Kasumi-1 (cell line): ENCODE data around the gene CRX.
"Not testable (repeated sequence)": the region's sequence is repeated elsewhere in the genome, so short reads cannot be mapped to it uniquely, and the experiment has no call there.

Experiments used
- DNase-seq, 2 experiments: peaks; one replicate each; lab custom pipeline; 2025; lab: John Stamatoyannopoulos, UW

Gene CRX

DNA sequence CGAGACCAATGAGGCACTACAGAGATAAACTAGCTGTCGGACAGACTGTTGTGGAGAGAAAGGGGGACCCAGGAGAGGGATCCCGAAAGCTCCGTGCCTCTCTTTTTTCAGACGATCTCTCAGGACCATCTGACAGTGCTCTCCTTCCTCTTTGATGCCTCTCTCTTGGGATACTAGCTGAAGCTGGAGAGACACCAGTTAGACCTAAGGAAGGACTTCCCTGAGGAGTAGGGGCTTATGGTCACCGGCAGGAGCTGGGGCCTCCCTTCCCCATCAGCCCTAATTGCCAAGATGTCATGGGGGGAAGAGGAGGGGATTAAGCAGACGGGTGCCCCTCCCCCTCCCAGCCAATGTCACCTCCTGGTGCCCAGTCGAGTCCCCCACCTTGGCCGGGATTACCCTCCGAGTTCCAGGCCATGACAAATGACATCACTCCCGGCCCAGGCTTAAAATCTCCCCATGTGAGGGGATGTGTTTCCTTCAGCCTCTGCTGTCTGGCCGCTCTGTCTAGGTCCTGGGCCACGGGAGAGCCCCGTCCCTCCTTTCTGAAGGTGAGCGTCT, at the start of gene CRX:
Gene CRX, plus strand, starts transcription at position 478 of the 561 bp plus-strand sequence. CDS start 12,507 bp downstream, outside the sequence.
- DNase-seq: no peak

DNA sequence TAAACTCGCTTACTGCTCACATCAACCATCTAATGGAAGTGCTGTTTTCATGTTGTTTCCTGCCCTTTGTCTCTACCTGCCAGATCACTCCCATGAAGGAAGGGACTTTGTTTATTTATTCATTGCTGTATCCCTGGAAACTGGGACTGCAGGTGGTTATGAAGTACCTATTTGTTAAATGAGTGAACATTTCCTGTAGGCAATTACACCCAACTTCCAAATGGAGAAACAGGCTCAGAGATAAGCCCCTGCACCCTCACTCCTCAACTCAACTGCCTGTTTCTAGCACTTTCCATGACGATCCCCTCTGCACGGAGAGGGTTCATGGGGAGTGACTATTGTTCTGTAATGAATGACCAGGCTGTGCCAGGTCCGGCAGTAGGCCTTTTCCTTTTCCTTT, 45.2 kb upstream of the CRX start:
- no peak for DNase-seq

DNA sequence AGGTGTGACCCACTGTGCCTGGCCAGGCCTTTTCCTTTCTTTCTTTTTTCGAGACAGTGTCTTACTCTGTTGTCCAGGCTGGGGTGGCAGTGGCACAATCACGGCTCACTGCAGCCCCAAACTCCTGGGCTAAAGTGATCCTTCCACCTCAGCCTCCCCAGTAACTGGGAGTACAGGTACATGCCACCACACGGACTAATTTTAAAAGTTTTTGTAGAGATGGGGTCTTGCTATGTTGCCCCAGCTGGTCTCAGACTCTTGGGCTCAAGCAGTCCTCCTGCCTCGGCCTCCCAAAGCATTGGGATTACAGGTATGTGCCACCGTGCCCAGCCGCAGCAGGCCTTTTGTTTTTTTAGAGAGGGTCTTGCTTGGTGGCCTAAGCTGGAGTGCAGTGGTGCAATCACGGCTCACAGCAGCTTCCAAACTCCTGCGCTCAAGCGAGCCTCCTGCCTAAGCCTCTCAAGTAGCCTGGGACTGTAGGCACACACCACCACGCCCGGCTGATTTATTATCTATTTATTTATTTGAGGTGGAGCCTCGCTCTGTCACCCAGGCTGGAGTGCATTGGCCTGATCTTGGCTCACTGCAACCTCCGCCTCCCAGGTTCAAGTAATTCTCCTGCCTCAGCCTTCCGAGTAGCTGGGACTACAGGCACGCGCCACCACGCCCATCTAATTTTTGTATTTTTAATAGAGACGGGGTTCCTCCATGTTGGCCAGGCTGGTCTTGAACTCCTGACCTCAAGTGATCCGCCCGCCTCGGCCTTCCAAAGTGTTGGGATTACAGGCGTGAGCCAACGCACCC, 44.3 kb upstream of the CRX start:
- DNase-seq: not testable (repeated sequence)

DNA sequence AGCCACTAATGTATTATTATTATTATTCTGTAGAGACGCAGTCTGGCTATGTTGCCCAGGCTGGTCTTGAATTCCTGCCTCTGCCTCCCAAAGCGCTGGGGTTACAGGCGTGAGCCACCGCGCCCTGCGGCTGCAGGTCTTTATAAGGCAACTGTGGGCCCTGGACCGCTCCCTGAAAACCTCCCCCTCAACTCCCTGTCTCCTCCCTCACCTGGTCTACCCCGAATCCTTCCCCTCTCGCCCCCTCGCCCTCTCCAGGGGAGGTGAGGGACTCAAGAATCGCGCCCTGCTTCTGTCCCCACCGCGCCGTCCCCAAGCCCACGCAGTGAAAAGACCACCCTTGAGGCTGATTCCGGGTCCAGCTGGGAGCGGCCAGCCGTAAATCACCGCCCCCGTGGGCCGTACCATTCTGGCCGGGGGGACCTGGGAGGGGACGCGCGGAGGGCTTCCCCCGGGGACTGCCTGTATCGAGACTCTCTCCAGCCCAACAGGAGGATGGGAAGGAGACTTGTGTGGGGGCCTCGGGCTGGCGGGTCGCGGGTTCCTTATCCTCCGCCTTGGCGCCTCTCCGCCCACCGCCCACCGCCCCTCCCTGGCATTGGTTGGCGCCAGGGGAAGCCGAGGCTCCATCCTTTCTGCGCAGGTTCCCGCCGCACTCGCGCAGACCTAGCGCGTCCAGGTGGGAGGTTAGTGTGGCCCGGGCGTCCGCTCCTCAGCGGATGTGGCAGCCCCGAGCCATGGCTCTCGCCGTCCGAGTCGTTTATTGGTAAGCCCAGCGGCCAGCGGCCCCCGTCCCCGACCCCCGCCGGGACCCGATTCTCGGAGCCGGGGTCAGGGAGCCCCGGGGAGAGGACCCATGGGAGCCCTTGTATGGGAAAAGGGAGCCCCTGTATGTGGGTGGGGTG, 43.4 kb upstream of the CRX start, which contains the start of gene SELENOW:
Gene SELENOW, plus strand, starts transcription at position 655 of the 905 bp plus-strand sequence. Its CDS starts 83 bp downstream, at position 738.
- peak; percentile 46 to 66 for DNase-seq

DNA sequence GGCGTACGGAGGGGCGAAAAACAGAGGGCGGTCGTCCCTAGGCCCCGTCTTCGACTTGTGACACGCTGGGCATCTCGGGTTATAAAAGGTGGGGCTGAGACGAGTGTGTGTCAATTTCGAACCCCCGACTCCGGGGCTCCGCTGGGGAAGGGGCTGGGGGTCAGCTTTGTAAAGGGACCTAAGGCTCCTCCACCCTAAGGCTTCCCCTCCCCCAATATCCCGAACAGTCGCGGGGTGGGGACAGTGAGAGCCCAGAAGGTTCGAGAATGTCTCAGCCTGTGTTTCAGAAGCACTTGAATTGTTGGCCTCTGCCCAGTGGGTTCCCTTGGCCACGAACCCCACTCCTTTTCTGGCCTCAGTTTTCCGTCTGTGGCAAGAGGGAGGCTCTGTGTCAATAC, 42.8 kb upstream of the CRX start:
- no peak for DNase-seq

DNA sequence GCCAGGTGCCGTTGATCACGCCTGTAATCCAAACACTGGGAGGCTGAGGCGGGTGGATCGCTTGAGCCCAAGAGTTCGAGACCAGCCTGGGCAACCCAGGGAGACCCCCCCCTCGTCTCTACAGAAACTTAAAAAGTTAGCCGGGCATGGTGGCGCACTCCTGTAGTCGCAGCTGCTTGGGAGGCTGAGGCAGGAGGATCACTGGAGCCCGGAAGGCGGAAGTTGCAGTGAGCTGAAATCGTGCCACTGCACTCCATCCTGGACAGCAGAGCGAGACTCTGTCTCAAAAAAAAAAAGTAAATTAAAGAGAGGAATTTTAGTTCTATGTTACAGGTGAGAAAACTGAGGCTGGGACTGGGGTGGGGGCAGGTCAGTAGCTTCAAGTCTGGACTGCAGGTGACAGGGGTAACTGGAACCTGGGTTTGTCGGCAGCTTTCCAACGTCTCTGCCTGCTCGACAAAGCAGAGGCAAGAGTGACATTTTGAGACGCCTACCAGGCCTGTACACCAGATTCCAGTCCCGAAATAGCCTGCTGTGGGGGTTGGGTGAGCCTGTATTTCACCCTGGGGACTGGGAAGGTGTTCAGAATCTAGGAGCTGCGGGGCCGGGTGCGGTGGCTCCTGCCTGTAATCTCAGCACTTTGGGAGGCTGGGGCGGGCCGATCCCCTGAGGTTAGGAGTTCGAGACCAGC, 42.1 kb upstream of the CRX start:
- DNase-seq: no peak

DNA sequence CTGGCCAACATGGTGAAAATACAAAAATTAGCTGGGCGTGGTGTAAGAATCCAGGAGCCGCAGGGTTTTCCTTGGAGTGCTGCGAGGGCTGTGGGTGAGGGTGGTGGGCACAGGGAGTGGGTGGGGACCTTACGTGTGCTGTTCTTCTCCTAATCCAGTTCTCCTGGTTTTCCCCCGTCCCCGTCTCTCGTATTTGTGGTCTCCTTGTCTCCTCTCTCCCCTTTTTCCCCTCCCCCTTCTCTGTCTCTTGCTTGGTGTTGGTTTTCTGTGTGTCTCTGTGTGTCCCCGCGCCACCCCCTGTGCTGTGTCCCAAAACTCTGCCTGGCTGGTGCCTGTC, 41.6 kb upstream of the CRX start:
- DNase-seq: no peak

DNA sequence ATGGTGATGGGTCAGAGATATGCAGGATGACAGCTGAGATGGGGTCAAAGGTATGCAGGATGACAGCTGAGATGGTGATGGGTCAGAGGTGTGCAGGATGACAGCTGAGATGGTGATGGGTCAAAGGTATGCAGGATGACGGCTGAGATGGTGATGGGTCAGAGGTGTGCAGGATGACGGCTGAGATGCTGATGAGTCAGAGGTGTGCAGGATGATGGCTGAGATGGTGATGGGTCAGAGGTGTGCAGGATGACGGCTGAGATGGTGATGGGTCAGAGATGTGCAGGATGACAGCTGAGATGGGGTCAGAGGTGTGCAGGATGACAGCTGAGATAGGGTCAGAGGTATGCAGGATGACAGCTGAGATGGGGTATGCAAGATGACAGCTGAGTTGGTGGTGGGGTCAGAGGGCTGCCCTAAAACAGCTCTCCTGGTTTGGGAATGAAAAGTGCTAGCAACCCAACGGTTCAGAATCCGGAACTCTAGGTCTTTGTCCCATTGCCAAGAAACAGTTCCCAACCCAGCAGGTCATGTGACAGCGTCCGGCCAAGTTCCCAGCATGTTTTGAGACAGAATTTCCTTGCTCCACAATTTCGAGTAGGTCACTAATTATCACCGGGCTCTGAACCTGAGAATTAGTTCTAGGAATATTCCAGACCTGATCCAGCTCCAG, 40.0 kb upstream of the CRX start:
- no peak for DNase-seq

DNA sequence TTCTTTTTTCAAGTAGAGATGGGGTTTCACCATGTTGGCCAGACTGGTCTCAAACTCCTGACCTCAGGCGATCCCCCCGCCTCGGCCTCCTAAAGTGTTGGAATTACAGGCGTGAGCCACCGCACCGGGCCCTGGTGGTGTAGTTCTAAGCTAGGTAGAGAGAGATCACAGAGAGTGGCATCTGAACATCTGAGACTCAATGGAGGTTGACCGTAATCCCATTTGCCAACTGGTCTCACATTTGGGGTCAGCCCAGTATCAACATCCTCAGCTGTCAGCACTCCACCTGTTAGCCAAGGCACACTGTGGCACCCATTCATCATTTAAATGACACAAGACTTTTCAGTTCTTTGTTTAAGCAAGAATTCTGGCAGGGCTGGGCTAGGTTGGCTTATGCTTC, 35.2 kb upstream of the CRX start:
- DNase-seq: no peak

DNA sequence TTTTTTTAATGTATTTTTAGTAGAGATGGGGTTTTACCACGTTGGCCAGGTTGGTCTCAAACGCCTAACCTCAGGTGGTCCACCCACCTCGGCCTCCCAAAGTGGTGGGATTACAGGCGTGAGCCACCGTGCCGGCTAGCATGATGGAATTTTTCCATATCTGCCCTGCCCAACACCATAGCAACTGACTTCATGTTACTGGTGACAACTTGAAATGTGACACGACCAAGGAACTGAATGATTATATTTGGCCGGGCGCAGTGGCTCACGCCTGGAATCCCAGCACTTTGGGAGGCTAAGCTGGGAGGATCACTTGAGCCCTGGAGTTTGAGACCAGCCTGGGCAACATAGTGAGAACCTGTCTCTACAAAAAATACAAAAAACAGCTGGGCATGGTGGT, 34.4 kb upstream of the CRX start:
- DNase-seq: not testable (repeated sequence)

DNA sequence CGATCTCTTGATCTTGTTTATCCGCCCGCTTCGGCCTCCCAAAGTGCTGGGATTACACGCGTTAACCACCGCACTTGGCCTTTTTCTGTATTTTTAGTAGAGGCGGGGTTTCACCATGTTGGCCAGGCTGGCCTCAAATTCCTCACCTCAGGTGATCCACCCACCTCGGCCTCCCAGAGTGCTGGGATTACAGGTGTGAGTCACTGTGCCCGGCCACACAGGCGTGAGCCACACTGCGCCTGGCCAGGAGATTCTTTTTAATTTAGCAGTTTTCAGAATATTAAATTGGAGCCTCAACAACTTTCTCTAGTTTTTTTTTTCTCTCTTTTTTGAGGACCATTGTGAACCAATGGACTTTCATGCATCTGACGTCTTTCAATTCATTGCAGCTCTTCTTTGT, 31.9 kb upstream of the CRX start:
- not testable (repeated sequence) for DNase-seq

DNA sequence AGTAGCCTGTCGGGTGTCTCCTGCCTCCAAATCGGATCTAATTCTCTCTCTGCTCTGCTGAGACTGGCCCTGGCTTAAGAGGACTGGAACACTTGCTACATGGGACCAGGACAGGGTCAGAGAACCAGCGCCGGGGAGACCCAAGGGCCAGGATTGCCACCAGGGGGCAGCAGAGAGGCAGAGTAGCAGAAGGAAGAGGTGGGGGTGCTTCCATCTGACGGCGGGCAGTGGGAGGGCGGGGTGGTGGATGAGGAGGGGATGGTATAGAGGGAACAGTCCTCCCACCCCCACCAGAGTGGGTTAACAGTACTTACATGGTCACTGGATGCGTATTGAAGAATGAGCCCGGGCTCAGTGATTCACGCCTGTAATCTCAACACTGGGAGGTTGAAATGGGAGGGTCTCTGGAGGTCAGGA, 31.3 kb upstream of the CRX start:
- peak; percentile 61 to 78 for DNase-seq

DNA sequence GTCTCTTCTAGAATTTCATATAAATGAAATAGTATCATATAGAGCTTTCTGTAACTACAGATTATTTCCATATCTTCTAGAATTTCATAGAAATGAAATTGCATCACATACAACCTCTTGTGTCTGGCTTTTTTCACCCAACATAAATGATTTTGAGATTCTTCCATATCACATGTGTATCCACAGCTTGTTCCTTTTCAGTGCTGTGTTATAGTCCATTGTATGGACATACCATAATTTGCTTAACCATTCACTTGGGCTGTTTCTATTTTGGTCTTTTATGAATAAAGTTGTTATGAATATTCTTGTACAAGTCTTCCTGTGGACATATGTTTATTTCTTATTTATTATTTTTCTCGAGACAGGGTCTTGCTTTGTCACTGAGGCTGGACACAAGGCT, 29.1 kb upstream of the CRX start:
- no peak for DNase-seq

DNA sequence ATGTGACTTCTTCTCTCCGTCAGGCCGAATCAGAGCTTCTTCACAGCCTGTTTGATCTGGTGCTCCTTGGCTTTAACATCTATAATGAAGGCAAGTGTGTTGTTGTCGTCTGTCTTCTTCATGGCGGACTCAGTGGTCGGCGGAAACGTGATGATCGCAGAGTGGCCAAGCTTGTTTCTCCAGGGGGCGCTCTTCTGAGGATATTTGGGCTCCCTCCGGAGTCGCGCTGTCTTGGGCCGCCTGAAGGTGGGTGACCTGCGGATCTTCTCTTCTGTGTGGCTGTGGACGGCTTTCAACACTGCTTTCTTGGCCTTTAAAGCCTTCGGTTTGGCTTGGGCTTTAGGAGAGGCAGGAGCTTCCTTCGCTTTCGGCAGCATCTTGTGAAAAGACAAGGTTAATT, 27.2 kb upstream of the CRX start:
- no peak for DNase-seq

DNA sequence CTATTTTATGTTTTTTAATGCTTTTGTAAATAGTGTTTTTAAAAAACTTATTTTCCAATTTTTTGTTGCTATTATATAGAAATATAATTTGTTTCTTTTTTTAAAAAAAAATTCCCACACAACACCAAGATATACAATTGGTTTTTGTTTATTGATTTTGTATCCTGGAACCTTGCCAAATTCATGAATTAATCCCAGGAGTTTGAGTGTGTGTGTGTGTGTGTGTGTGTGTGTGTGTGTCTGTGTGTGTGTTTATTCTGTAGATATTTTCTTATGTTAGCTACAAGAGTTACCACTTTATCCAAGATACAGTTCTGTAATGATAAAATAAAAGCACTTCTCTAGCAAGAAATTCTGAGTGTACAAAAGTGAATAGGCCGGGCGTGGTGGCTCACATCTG, 25.0 kb upstream of the CRX start:
- no peak for DNase-seq

DNA sequence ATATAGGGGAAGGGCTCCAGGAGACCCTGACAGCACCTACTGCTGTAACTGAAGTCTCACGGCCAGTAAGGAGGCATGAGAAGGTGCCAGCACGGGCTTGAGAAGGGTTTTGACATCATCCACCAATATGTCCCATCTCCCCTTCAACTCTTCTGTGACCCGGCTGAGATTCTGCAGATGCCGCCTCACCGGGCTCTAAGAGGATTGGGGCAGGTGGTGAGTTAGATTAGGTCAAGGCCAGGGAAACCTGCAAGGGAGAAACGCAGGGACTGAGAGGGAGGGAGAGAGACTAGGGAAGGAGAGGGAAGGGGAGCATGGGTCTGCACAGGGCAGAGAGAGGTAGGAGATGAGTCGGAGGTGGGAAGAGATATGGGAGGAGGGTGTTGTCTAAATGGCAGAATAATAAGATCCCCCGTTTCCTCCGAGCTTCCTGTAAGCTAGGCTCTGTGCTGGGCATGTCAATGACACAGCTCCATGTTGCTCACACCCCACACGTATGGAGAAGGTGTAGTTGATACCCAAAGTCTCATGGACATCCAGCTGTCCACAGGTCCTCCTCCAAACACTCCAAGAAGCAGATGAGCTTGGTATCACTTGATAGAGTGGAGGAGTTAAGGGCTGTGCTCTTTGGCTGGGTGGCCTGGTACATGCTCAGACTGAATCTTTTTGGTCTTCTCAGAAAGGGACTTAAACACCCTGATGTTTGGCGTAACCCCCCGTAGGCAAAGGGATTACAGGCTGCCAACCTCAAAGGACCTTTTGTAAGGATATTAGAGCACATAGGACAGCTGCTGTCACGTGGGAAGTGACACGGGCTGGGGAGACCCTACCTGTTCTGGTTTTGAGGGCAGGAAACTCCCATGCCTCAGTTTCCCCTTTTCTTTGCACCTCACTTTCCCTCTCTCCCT, 23.5 kb upstream of the CRX start:
- no peak for DNase-seq

DNA sequence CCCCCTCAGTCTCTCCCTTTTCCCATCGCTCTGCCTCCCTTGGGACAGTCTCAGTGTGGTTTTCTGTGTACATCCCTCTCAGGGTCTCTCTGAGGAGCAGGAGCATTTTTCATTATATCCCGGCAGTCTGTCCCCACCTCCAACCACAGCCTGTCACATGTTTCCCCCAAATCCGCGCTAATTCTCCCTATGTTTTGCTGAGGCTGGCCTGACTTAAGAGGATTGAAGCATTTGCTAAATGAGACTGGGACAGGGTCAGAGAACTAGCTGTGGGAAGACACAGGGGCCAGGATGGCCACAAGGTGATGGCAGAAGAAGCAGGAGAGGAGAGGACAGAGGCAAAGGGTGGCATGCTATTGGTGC, 22.9 kb upstream of the CRX start:
- DNase-seq: no peak

DNA sequence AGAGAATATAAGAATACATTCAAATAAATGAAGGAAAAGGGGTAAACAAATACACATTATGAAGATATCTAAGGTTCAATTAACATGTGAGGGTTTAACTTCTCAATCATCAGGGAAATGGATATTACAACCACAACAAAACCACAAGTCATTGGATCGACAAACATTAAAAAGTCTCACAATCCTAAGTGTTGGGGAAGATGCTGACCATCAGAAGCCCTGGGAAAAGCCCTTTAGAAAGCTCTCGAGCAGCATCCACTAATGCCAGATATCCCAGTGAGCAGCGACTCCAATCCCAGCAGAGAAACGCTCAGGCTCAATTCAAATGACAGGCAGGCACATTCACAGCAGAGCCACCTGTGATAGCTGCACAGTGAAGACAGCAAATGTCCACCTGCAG, 20.5 kb upstream of the CRX start:
- no peak for DNase-seq

DNA sequence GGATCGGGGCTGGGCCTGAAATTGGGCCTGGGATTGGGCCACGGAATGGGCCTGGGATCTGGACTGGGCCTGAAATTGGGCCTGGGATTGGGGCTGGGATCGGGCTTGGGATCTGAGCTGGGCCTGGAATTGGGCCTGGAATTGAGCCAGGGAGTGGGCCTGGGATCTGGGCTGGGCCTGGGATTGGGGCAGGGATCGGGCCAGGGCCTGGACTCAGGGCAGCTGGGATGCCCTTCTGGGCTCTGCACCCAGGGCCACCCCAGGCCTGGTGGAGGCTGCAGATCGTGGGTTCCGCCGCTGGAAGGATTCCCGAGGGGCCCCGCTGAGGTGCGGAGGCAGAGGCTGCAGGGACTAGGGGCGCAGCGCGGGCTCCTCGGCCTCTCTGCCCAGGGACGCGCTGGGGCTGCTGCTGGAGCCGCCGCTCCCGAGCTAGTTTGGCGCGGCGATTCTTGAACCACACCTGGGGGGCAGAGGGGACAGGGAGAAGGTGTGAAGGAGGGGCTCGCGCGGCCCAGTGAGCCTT, 19.2 kb upstream of the CRX start:
- no peak for DNase-seq

DNA sequence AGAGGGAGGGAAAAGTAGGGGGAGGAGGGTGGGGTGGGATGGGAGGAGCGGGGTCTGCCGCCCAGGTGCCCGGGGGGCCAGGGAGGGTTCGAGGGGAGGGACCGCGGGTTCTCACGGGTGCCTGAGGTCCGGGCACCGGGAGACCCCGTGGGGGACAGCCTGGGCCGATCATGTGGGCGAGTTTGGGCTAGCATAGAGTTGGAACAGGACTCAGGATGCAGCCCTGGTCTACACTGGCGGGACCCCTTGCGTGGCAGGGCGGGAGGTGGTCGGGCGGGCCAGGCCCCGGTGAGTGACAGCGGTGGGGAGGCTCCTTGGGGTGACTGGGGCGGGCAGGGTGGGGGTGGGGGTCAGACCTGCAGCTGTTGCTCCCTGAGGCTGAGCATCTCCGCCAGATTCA, 18.6 kb upstream of the CRX start:
- DNase-seq: not testable (repeated sequence)
